IMR-90 (cell line): ENCODE measurements around the gene ETS1. TPM values are rescaled to one million over a fixed set of nuclear protein-coding genes. Genes with fewer than 3 reads are reported as not detected.

ENCODE experiments used
- ATAC-seq: fragments of 200-7000 bp; cut with Tn5 transposase; 2 replicates; pipeline ENCODE4 v1.9.1; 2020; ENCODE audit warnings: low read depth, mild to moderate bottlenecking, moderate library complexity
- BruUV-seq: library from RNA; stranded (reverse); fragments of 400-500 nt; replicated peaks from 2 replicates; lab custom pipeline; 2021; lab: Mats Ljungman, UMichigan
- CTCF ChIA-PET: fragments of 300-600 bp; formaldehyde crosslinking; extraction: SDS; loops from one replicate; lab custom pipeline; 2021; ENCODE audit warnings: antibody characterized with exemption; lab: Yijun Ruan, JAX
- POLR2A ChIA-PET: fragments of 300-600 bp; sonication (Branson Sonifier 250); formaldehyde crosslinking; loops from one replicate; lab custom pipeline; 2022; ENCODE audit warnings: antibody characterized with exemption; ENCODE audit not compliant: unreplicated experiment; lab: Charles Lee
- DNase-seq: peaks from one replicate; pipeline ENCODE4 v3.0.0; 2013
- H2AFZ ChIP-seq: replicated peaks from 2 replicates; pipeline ENCODE3; 2013; ENCODE audit warnings: low read length, mild to moderate bottlenecking; ENCODE audit not compliant: poor library complexity
- H2AK5ac ChIP-seq: 2 replicates; pipeline ENCODE4 v1.6.1; 2013; ENCODE audit warnings: low read depth, low read length, inconsistent platforms
- H2AK9ac ChIP-seq: replicated peaks from 2 replicates; pipeline ENCODE3; 2013; ENCODE audit warnings: mild to moderate bottlenecking, low read depth, low read length, moderate library complexity; ENCODE audit not compliant: poor library complexity
- H2BK120ac ChIP-seq: 2 replicates; pipeline ENCODE4 v1.6.1; 2013; ENCODE audit warnings: low read depth, low read length, inconsistent platforms
- H2BK15ac ChIP-seq: 3 replicates; pipeline ENCODE4 v1.6.1; 2013; ENCODE audit warnings: low read depth, low read length, inconsistent platforms
- H2BK20ac ChIP-seq: 2 replicates; pipeline ENCODE4 v1.6.1; 2013; ENCODE audit warnings: low read depth, mild to moderate bottlenecking, inconsistent platforms, low read length, moderate library complexity
- H2BK5ac ChIP-seq: 2 replicates; pipeline ENCODE4 v1.6.1; 2013; ENCODE audit warnings: mild to moderate bottlenecking, low read depth, low read length, inconsistent platforms; ENCODE audit not compliant: poor library complexity, severe bottlenecking
- H3K14ac ChIP-seq: replicated peaks from 2 replicates; pipeline ENCODE4 v1.6.1; 2013; ENCODE audit warnings: low read depth, low read length, inconsistent platforms
- H3K18ac ChIP-seq: 2 replicates; pipeline ENCODE4 v1.6.1; 2013; ENCODE audit warnings: low read depth, low read length, control low read depth
- H3K23ac ChIP-seq: 2 replicates; pipeline ENCODE4 v1.6.1; 2013; ENCODE audit warnings: low read depth, low read length, inconsistent platforms
- H3K27ac ChIP-seq: 2 replicates; pipeline ENCODE4 v1.5.1; 2013; ENCODE audit warnings: mild to moderate bottlenecking, control low read depth, low read length; ENCODE audit not compliant: insufficient read depth
- H3K27me3 ChIP-seq: 2 replicates; pipeline ENCODE4 v1.6.1; 2013; ENCODE audit warnings: low read length; ENCODE audit not compliant: control insufficient read depth, insufficient read depth
- H3K36me3 ChIP-seq: 2 replicates; pipeline ENCODE4 v1.6.1; 2013; ENCODE audit warnings: low read length, mixed read lengths; ENCODE audit not compliant: control insufficient read depth, insufficient read depth
- H3K4ac ChIP-seq: 2 replicates; pipeline ENCODE4 v1.6.1; 2013; ENCODE audit warnings: low read depth, low read length, inconsistent platforms
- H3K4me1 ChIP-seq: 2 replicates; pipeline ENCODE4 v1.6.1; 2013; ENCODE audit warnings: low read length, mixed read lengths; ENCODE audit not compliant: control insufficient read depth, insufficient read depth
- H3K4me2 ChIP-seq: 2 replicates; pipeline ENCODE4 v1.6.1; 2013; ENCODE audit warnings: low read depth, mild to moderate bottlenecking, control low read depth, low read length, moderate library complexity
- H3K4me3 ChIP-seq: 2 replicates; pipeline ENCODE4 v1.5.1; 2013; ENCODE audit warnings: low read depth, mild to moderate bottlenecking, control low read depth, low read length, moderate library complexity; ENCODE audit not compliant: insufficient read depth
- H3K56ac ChIP-seq: 2 replicates; pipeline ENCODE4 v1.6.1; 2013; ENCODE audit warnings: low read length, inconsistent platforms; ENCODE audit not compliant: insufficient read depth; ENCODE audit errors: extremely low read depth
- H3K79me1 ChIP-seq, 2 experiments: 2 replicates each; pipeline ENCODE4 v1.6.1; 2013; ENCODE audit warnings: low read length in 2 of 2, inconsistent platforms in 1 of 2, low read depth in 1 of 2
- H3K9ac ChIP-seq: 2 replicates; pipeline ENCODE4 v1.6.1; 2013; ENCODE audit warnings: low read depth, low read length, control low read depth
- H3K9me1 ChIP-seq: 2 replicates; pipeline ENCODE4 v1.6.1; 2013; ENCODE audit warnings: low read length, inconsistent platforms; ENCODE audit not compliant: insufficient read depth
- H3K9me3 ChIP-seq: 2 replicates; pipeline ENCODE4 v1.6.1; 2013; ENCODE audit warnings: low read length; ENCODE audit not compliant: control insufficient read depth, insufficient read depth
- H4K20me1 ChIP-seq: 2 replicates; pipeline ENCODE4 v1.6.1; 2013; ENCODE audit warnings: low read length, inconsistent platforms; ENCODE audit not compliant: insufficient read depth
- H4K5ac ChIP-seq: 2 replicates; pipeline ENCODE4 v1.6.1; 2013; ENCODE audit warnings: mild to moderate bottlenecking, low read depth, low read length, control low read depth
- H4K8ac ChIP-seq, 2 experiments: 2 replicates each; pipeline ENCODE4 v1.6.1; 2013; ENCODE audit warnings: low read depth in 2 of 2, low read length in 2 of 2, control low read depth in 1 of 2, inconsistent platforms in 1 of 2
- H4K91ac ChIP-seq: 2 replicates; pipeline ENCODE4 v1.6.1; 2013; ENCODE audit warnings: low read depth, low read length, inconsistent platforms; ENCODE audit not compliant: insufficient read depth
- BHLHE40 ChIP-seq: fragments of 150-350 bp; IDR thresholded peaks from 2 replicates; pipeline ENCODE4 v1.6.1; 2016; ENCODE audit warnings: mild to moderate bottlenecking, low read depth, low read length
- CEBPB ChIP-seq: IDR thresholded peaks from 2 replicates; pipeline ENCODE4 v1.6.1; 2012; ENCODE audit warnings: low read depth, low read length, improper control_type of control experiment
- CHD1 ChIP-seq: IDR thresholded peaks from 2 replicates; pipeline ENCODE4 v1.6.1; 2012; ENCODE audit warnings: low read depth, low read length, improper control_type of control experiment
- CTCF ChIP-seq: conservative IDR thresholded peaks from 2 replicates; pipeline ENCODE4 v1.5.1; 2012; ENCODE audit warnings: mild to moderate bottlenecking, low read depth, low read length, improper control_type of control experiment
- ELK1 ChIP-seq: fragments of 150-350 bp; IDR thresholded peaks from 2 replicates; pipeline ENCODE4 v1.6.1; 2016; ENCODE audit warnings: low read depth, mild to moderate bottlenecking, low read length, moderate library complexity, borderline replicate concordance
- FOS ChIP-seq: fragments of 150-350 bp; IDR thresholded peaks from 2 replicates; pipeline ENCODE4 v1.6.1; 2016; ENCODE audit warnings: low read depth, low read length
- MAFK ChIP-seq: IDR thresholded peaks from 2 replicates; pipeline ENCODE4 v1.6.1; 2012; ENCODE audit warnings: low read depth, low read length, improper control_type of control experiment
- MAZ ChIP-seq: IDR thresholded peaks from 2 replicates; pipeline ENCODE4 v1.6.1; 2012; ENCODE audit warnings: low read depth, mild to moderate bottlenecking, low read length, improper control_type of control experiment, moderate library complexity, borderline replicate concordance
- MXI1 ChIP-seq: IDR thresholded peaks from 2 replicates; pipeline ENCODE4 v1.6.1; 2012; ENCODE audit warnings: low read depth, mild to moderate bottlenecking, low read length, moderate library complexity, borderline replicate concordance
- NFE2L2 ChIP-seq: fragments of 150-350 bp; IDR thresholded peaks from 2 replicates; pipeline ENCODE4 v1.6.1; 2016; ENCODE audit warnings: low read depth, mild to moderate bottlenecking, low read length
- POLR2A ChIP-seq: IDR thresholded peaks from 2 replicates; pipeline ENCODE4 v1.6.1; 2012; ENCODE audit warnings: mild to moderate bottlenecking, low read depth, low read length
- RAD21 ChIP-seq: IDR thresholded peaks from 2 replicates; pipeline ENCODE4 v1.6.1; 2012; ENCODE audit warnings: low read length, improper control_type of control experiment
- RCOR1 ChIP-seq: IDR thresholded peaks from 2 replicates; pipeline ENCODE4 v1.6.1; 2012; ENCODE audit warnings: mild to moderate bottlenecking, low read length, improper control_type of control experiment; ENCODE audit not compliant: insufficient replicate concordance
- RFX5 ChIP-seq: IDR thresholded peaks from 2 replicates; pipeline ENCODE4 v1.8.0; 2012; ENCODE audit warnings: low read depth, mild to moderate bottlenecking, low read length, moderate library complexity
- SMC3 ChIP-seq: fragments of 150-350 bp; IDR thresholded peaks from 2 replicates; pipeline ENCODE4 v1.6.1; 2016; ENCODE audit warnings: low read depth, mild to moderate bottlenecking, antibody characterized with exemption, low read length, moderate library complexity
- USF2 ChIP-seq: fragments of 150-350 bp; IDR thresholded peaks from 2 replicates; pipeline ENCODE4 v1.6.1; 2017; ENCODE audit warnings: mild to moderate bottlenecking, antibody characterized with exemption, low read length, low read depth
- WGBS, 2 experiments: methylation state at CpG; one replicate each; pipeline versions ENCODE4 v1.1.5 to v1.1.7; 2013; ENCODE audit warnings: missing lambda C conversion rate in 2 of 2; ENCODE audit not compliant: insufficient read length in 1 of 2; ENCODE audit errors: extremely low coverage in 2 of 2; 5-methylcytosine and 5-hydroxymethylcytosine counted together
- dilution Hi-C: fragments of 300-500 bp; cut with HindIII; formaldehyde crosslinking; loops from one replicate; pipeline ENCODE4 v1.14.3; 2018; ENCODE audit warnings: low sequenced_read_pairs; ENCODE audit not compliant: unreplicated experiment
- in situ Hi-C: fragments of 300-500 bp; cut with MboI; formaldehyde crosslinking; loops from 3 replicates; pipeline ENCODE4 v1.14.3; 2019; ENCODE audit warnings: low sequenced_read_pairs, inconsistent platforms, mixed read lengths
- intact Hi-C: fragments of 100-400 bp; cut with micrococcal nuclease; formaldehyde crosslinking; loops from 2 replicates; pipeline ENCODE4 v1.10.0; 2022
- polyA plus RNA-seq, 3 experiments: library from polyadenylated mRNA; depleted of rRNA; stranded (reverse); fragments of >200 nt; gene quantifications; 2 replicates each; pipeline ENCODE4 v1.2.3, GENCODE V29; 2012; ENCODE audit warnings: low replicate concordance in 1 of 3
- total RNA-seq: library from RNA; depleted of rRNA; stranded (reverse); fragments of >200 nt; gene quantifications from 2 replicates; pipeline ENCODE4 v1.2.3, GENCODE V29; 2012

Gene ETS1
- total and polyA plus RNA-seq, 2 of the 4 experiments (the other 2 are of a cell fraction), result 41.2 to 56.3 TPM

- Histone ChIP-seq H3K18ac (no peak overlapping the region; the same call in 1 of the 2 replicates), H4K8ac (no peak overlapping the region), H3K36me3 (no peaks in the 10 kb centered on the region), H2AK9ac (no peak overlapping the region), H3K14ac (no peak overlapping the region), H3K4ac (no peak overlapping the region), H3K27ac (no peak overlapping the region), H3K4me2 (peak overlapping the region; percentile 35; the same call in 1 of the 2 replicates), H3K27me3 (peaks cover 8% of the 10 kb centered on the region), H2BK5ac (no peak overlapping the region), H2AFZ (peak overlapping the region; percentile 39), H2AK5ac (no peak overlapping the region), H3K9ac (no peak overlapping the region), H3K4me3 (no peak overlapping the region), H3K9me3 (no peaks in the 10 kb centered on the region), H3K9me1 (no peaks in the 10 kb centered on the region), H4K20me1 (no peaks in the 10 kb centered on the region), H3K23ac (no peak overlapping the region), H4K5ac (no peak overlapping the region), H2BK120ac (no peak overlapping the region), H4K91ac (no peak overlapping the region), H2BK15ac (no peak overlapping the region), H2BK20ac (no peak overlapping the region), H3K56ac (no peak overlapping the region), H3K4me1 (peaks cover 7% of the 10 kb centered on the region; the same call in 1 of the 2 replicates), H3K79me1 (no peaks in the 10 kb centered on the region)
- POLR2A ChIA-PET, result no interaction called here
- dilution Hi-C loops, result no loop called here
- in situ Hi-C loops, result no loop called here
- TF ChIP-seq BHLHE40, result no peak
- no peak for TF ChIP-seq FOS
- no peak for TF ChIP-seq CEBPB
- TF ChIP-seq CTCF, result no peak
- TF ChIP-seq NFE2L2, result no peak
- no peak for TF ChIP-seq MAFK
- TF ChIP-seq SMC3, result no peak
- TF ChIP-seq CHD1, result no peak
- TF ChIP-seq RFX5, result no peak
- TF ChIP-seq RAD21, result no peak
- no peak for TF ChIP-seq USF2
- no peak for TF ChIP-seq ELK1
- no peak for TF ChIP-seq MAZ
- TF ChIP-seq POLR2A, result no peak
- no peak for TF ChIP-seq MXI1
- no peak for TF ChIP-seq RCOR1
- no TSS peak for BruUV-seq
- DNase-seq (no peak), ATAC-seq (no peak)
- intact Hi-C loops, result no loop called here
- WGBS, 2 experiments, result 39% methylated on average over 6 of the region's 8 CpGs; no CpG with 5 or more reads in 1 of the 2 experiments
- CTCF ChIA-PET, result interaction anchor here (1.0 kb wide), 1 partner anchor 29 kb away, joined by 4 read pairs; no protein-coding TSS in a partner anchor
Observed at GRCh38 chr11:128576555-128576954, 10.8 kb downstream of the ETS1 start.
